SK-N-SH (cell line): ENCODE data around the gene C1orf232.

ENCODE experiments used
- EZH2phosphoT487 ChIP-seq: fragments of 200-600 bp; sonication (generic); IDR thresholded peaks from 2 replicates; pipeline ENCODE4 v1.6.1; 2017; ENCODE audit warnings: low read depth, mixed run types, mild to moderate bottlenecking, antibody characterized with exemption, moderate library complexity, borderline replicate concordance
- NFIC ChIP-seq: IDR thresholded peaks from 2 replicates; pipeline ENCODE4 v1.4.0; 2012; ENCODE audit warnings: borderline replicate concordance
- POLR2AphosphoS5 ChIP-seq: IDR thresholded peaks from 2 replicates; pipeline ENCODE4 v1.6.1; 2012; ENCODE audit warnings: low read depth, low read length
- RAD21 ChIP-seq: IDR thresholded peaks from 2 replicates; pipeline ENCODE4 v1.6.1; 2012; ENCODE audit warnings: mild to moderate bottlenecking, low read length
- SIN3A ChIP-seq: IDR thresholded peaks from 2 replicates; pipeline ENCODE4 v1.6.1; 2012; ENCODE audit warnings: low read depth, mild to moderate bottlenecking, low read length, moderate library complexity, borderline replicate concordance
- TAF1 ChIP-seq: IDR thresholded peaks from 2 replicates; pipeline ENCODE4 v1.6.1; 2012; ENCODE audit warnings: low read depth, mild to moderate bottlenecking, low read length, moderate library complexity, borderline replicate concordance
- TF ChIP-seq, protein P1 (sequence below): fragments of 200-600 bp; sonication (generic); IDR thresholded peaks from 2 replicates; pipeline ENCODE4 v1.6.1; 2017; ENCODE audit warnings: antibody characterized with exemption, mild to moderate bottlenecking, moderate library complexity
- TF ChIP-seq, protein P2 (sequence below): IDR thresholded peaks from 2 replicates; pipeline ENCODE4 v1.4.0; 2012; ENCODE audit warnings: low read depth

DNA sequence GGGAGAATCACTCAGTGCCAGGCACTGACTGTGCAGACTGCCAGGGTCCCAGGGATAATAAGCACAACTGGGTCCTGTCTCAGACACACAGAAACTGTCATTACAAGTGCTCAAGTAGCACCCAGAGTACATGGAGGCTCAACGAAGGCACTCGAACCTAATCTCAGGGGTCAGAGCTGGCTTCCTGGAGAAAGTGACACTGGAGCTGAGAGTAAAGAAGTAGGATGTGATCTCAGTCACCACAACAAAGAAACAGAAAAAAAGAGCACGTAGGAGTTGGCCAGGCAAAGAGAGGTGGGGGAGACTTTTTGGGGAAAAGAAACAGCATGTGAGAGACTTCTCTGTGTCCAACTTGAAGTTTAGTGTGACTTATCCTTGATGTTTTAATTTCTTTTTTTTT lies 23.0 kb upstream of the C1orf232 start:
- TF ChIP-seq NFIC (no peak), RAD21 (no peak), SIN3A (no peak), EZH2phosphoT487 (no peak), POLR2AphosphoS5 (no peak), TAF1 (no peak)
- TF ChIP-seq, protein P1, sequence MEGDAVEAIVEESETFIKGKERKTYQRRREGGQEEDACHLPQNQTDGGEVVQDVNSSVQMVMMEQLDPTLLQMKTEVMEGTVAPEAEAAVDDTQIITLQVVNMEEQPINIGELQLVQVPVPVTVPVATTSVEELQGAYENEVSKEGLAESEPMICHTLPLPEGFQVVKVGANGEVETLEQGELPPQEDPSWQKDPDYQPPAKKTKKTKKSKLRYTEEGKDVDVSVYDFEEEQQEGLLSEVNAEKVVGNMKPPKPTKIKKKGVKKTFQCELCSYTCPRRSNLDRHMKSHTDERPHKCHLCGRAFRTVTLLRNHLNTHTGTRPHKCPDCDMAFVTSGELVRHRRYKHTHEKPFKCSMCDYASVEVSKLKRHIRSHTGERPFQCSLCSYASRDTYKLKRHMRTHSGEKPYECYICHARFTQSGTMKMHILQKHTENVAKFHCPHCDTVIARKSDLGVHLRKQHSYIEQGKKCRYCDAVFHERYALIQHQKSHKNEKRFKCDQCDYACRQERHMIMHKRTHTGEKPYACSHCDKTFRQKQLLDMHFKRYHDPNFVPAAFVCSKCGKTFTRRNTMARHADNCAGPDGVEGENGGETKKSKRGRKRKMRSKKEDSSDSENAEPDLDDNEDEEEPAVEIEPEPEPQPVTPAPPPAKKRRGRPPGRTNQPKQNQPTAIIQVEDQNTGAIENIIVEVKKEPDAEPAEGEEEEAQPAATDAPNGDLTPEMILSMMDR: no peak
- TF ChIP-seq, protein P2, sequence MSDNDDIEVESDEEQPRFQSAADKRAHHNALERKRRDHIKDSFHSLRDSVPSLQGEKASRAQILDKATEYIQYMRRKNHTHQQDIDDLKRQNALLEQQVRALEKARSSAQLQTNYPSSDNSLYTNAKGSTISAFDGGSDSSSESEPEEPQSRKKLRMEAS: no peak
